Fibroblast of upper back skin (primary cell): ENCODE measurements around the gene SSC5D.
"Not testable (repeated sequence)": the region's sequence is repeated elsewhere in the genome, so short reads cannot be mapped to it uniquely, and the experiment has no call there.

Source experiments
- DNase-seq: peaks from one replicate; pipeline ENCODE4 v3.0.0-alpha.2; 2013

Gene SSC5D

DNA sequence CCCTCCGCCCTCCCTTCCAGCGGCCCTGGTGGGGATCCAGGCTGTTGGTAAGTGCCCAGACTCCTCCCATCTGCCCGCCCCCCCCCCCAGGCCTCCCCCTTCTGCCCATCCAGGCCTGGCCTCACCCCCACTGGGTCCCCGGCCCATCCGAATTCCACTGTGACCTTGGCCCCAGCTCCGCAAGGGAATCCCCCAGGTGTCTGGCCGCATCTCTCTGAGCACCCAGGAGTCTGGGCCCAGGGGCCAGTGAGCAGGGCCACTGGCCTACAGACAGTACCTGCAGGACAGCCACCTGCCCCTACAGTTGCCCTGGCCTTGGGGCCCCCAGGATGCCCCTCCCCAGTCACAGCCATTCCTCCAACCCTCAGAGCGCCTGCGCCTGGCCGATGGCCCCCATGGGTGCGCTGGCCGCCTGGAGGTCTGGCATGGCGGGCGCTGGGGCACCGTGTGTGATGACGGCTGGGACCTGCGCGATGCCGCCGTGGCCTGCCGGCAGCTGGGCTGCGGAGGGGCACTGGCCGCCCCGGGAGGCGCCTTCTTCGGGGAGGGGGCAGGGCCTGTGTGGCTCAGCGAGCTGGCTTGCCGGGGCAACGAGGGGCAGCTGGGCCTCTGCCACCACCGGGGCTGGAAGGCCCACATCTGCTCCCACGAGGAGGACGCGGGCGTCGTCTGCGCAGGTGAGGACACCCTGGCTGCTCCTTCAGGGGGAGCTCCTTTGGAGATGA lies 912 bp downstream of the SSC5D start:
- no peak for DNase-seq

- DNase-seq = no peak
Measured at GRCh38 chr19:55489711-55490477, 1.7 kb downstream of the SSC5D start.

GRCh38 chr19:55490478-55491432 lies 2.5 kb downstream of the SSC5D start:
- DNase-seq = no peak

GRCh38 chr19:55491546-55492360 lies 3.5 kb downstream of the SSC5D start:
- DNase-seq = no peak

DNA sequence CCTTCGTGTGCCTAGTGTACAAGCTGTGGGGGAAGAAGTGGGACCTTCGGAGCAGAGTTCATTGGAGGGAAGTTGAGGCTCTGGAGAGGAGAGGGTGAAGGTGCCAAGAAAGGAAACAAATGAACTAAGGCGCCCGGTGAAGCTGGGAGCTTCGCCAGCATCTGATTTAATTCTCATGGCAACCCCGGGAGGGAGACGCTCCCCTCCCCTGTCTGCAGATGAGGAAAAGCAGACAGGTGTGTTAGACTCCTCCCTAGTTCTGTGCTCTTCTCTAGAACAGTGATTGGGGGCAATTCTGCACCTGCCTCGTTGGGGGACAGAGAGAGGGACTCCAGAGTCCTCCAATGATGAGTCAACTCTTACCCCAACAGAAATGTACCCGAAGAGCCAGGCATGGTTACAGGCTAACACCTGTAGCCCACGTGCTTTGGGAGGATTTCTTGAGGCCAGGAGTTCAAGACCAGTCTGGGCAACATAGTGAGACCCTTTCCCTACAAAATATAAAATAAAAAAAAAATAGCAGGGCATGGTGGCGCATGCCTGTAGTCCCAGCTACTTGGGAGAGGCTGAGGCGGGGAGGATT lies 4.2 kb downstream of the SSC5D start:
- DNase-seq = no peak

- peak; percentile 47 for DNase-seq
Measured at GRCh38 chr19:55493052-55493644, 4.9 kb downstream of the SSC5D start.

DNA sequence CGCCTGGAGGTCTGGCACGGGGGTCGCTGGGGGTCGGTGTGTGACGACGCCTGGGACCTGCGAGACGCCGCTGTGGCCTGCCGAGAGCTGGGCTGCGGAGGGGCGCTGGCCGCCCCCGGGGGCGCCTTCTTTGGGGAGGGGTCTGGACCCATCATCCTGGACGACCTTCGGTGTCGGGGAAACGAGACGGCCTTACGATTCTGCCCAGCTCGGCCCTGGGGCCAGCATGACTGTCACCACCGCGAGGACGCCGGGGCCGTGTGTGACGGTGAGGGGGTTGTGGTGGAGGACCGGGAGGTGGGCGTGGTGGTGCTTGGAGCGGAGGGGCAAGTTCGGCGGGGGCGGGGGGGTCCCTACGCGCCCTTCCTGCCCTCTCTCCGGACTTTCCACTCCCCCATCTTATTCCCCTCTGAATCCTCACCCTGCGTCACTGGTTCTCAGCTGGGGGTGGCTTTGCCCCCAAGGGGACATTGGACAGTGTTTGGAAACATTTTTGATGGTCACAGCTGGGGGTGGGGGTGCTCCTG lies 5.5 kb downstream of the SSC5D start:
- no peak for DNase-seq

DNA sequence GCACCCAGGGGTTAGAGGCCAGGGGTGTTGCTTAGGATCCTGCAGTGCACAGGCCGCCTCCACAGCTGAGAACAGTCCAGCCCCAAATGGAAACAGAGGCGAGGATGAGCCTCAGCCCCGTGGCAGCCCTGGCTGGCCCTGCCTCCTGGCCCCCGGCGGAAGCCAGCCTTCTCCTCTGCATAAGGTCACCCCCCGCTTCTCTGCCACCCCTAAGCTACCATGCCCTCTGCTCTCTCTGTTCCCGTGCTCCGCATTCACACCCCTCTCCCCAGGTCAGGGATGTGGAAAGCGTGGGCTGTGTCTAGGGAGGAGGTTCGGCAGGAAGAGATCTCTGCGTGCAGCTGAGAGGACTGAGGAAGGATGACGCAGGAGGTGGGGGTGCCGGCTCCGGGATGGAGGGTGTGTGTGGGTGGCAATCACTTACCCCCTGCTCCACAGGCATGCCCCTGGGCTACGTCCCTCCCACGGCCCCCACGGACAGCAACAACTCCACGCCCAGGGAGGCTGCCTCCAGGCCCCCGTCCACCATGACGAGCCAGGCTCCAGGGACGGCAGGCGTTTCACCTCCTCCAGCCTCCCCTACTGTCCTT lies 6.0 kb downstream of the SSC5D start:
- DNase-seq = peak; percentile 33

DNA sequence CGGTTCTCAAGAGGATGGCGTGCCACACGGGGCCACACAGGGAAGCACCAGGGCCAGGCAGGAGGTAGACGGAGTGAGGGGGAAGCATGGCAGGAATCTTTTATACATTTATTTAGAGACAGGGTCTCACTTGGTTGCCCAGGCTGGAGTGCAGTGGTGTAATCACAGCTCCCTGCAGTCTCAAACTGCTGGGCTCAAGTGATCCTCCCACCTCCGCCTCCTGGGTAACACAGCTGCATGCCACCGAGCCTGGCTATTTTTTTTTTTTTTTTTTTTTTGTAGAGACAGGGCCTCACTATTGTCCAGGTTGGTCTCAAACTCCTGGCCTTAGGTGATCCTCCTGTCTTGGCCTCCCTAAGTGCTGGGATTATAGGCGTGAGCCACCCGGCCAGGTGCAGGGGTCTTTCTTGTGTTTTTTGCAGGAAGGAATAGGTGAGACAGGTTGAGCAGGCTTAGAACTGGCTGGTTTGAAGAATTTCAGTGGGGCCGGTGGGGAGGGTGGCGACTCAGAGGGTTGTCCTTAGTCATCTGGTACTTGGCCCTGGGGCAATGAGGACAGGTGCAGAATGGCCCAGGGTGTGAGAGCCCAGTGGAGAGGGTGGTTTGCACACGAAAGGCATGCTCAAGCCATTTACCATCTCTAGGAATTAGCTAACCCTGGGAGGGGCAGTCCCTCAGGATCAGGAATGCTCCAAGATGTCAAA lies 7.6 kb downstream of the SSC5D start:
- no peak for DNase-seq

DNA sequence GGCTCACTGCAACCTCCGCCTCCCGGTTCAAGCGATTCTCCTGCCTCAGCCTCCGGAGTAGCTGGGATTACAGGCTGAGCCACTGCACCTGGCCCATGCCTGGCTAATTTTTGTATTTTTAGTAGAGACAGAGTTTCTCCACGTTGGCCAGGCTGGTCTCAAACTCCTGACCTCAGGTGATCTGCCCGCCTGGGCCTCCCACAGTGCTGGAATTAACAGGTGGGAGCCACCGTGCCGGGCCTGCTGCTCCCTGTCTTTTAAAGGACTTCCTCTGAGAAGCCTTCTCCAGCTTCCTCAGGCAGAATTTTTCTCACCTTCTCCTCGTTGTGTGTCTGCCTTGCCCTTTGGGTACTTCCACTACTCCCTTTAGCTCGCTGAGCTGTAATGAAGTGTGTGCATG lies 8.6 kb downstream of the SSC5D start:
- DNase-seq = not testable (repeated sequence)

DNA sequence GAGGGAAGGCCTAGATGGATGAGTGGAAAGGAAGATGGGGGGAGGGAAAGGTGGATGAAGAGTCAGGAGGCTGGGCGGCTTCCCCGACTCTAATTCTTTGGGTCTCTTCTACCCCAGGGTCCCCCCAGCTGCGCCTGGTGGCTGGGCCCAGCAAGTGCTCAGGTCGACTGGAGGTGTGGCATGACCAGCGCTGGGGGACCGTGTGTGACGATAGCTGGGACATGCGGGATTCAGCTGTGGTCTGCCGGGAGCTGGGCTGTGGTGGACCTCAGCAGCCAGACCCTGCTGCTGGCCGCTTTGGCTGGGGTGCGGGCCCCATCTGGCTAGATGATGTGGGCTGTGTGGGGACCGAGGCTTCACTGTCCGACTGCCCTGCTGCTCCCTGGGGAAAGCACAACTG lies 9.5 kb downstream of the SSC5D start:
- DNase-seq = no peak

- DNase-seq = no peak
Measured at GRCh38 chr19:55498246-55498840, 10.1 kb downstream of the SSC5D start.

DNA sequence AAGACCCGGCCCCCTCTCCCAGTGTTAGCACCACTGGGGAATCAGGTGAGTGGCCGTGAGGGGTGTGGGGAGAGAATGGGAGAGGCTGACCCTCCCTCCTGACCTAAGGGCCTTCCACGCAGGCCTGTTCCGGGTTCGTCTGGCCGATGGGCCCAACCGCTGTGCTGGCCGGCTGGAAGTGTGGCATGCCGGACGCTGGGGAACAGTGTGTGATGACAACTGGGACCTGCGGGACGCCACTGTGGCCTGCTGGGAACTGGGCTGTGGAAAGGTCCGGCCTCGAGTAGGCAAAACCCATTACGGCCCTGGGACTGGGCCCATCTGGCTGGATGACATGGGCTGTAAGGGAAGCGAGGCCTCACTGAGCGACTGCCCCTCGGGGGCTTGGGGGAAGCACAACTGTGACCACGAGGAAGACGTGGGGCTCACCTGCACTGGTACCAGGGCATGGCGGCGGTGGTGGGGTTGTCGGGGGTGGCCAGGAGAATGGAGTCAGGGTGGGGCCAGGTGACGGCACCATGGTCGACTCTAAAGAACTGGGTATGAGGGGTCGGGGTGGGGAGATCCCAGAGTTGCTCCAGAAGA lies 12.2 kb downstream of the SSC5D start:
- no peak for DNase-seq

- no peak for DNase-seq
Measured at GRCh38 chr19:55502197-55502952, 14.1 kb downstream of the SSC5D start.

GRCh38 chr19:55503157-55503501 lies 14.9 kb downstream of the SSC5D start:
- no peak for DNase-seq

DNA sequence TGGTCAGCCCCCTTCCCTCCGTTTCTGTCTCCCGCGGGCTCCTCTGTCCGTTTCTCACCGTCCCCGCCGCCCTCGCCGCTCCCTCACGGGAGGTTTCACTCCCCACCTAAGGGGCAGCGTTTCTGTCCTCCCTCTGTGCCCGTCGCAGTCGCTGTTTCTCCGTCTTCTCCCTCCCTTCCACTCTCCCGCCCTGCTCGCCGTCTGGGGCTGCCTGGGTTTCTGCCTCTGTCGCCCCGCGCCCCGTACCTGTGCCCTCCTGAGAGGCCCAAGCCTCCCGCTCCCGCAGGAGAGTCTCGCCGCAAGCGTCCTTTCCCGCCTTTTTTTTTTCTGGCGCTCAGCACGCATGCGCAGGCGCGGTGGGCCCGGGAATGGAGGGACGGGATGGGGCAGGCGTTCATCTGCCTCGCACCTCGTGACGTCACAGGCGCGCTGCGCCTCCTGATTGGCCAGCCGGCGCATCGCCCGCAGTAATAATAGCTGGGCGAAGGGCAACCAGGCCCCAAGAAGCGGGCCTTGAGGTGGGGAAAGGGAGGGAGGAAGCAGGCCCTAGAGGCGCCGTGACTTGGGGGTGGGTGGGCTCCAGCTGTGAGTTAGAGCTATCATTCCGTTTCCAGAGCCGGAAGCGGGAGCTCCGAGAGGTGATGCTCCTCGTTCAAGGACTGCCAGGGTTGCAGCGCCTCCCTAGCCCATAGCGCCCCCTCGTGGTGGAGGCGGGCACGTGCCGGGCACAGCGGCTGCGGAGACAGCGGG lies 15.4 kb downstream of the SSC5D start:
- DNase-seq = peak; percentile 89

DNA sequence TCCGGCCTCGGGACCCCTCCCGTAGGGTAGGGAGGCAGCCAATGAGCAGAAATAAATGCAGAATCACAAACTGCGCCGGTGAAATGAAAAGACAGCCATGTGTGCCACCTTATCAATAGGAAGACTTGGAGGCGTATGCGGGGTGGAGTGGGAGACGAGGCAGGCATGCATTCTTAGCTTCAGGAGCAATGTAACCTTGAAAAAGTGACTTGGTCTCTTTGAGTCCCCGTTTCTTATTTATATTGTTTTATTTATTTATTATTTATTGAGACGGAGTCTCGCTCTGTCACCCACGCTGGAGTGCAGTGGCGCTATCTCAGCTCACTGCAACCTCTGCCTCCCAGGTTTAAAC lies 16.0 kb downstream of the SSC5D start:
- DNase-seq = no peak

- DNase-seq = no peak
Measured at GRCh38 chr19:55504981-55505380, 16.7 kb downstream of the SSC5D start.
